SK-N-SH treated with all-trans-retinoic acid at 6 μM for 48 hours (cell line): ENCODE data around the gene TGIF1.

Source experiments
- ATAC-seq: fragments of 200-7000 bp; cut with Tn5 transposase; 3 replicates; pipeline ENCODE4 v1.9.1; 2020; ENCODE audit warnings: mild to moderate bottlenecking, moderate library complexity
- ARNTL ChIP-seq: fragments of 450-650 bp; formaldehyde crosslinking; IDR thresholded peaks from 2 replicates; pipeline ENCODE4 v1.5.0; 2020; ENCODE audit warnings: low read depth, mild to moderate bottlenecking, moderate library complexity, borderline replicate concordance
- BACH2 ChIP-seq: fragments of 250-450 bp; sonication (Bioruptor Pico); IDR thresholded peaks from 2 replicates; pipeline ENCODE4 v1.9.0; 2021; ENCODE audit warnings: mild to moderate bottlenecking, borderline replicate concordance
- CREB5 ChIP-seq: fragments of 250-450 bp; sonication (Bioruptor Pico); IDR thresholded peaks from 2 replicates; pipeline ENCODE4 v1.5.1; 2020; ENCODE audit warnings: low read depth, mild to moderate bottlenecking, moderate library complexity
- CSDC2 ChIP-seq: fragments of 250-450 bp; sonication (Bioruptor Pico); IDR thresholded peaks from 2 replicates; pipeline ENCODE4 v1.5.0; 2020; ENCODE audit warnings: mild to moderate bottlenecking, moderate library complexity
- CSRNP3 ChIP-seq: fragments of 250-450 bp; sonication (Bioruptor Pico); IDR thresholded peaks from 2 replicates; pipeline ENCODE4 v1.5.1; 2021; ENCODE audit warnings: mild to moderate bottlenecking, moderate library complexity
- ESRRG ChIP-seq: fragments of 250-450 bp; sonication (Bioruptor Pico); IDR thresholded peaks from 2 replicates; pipeline ENCODE4 v1.6.1; 2021; ENCODE audit warnings: mild to moderate bottlenecking
- GLIS3 ChIP-seq: fragments of 250-450 bp; sonication (Bioruptor Pico); IDR thresholded peaks from 2 replicates; pipeline ENCODE4 v1.5.0; 2020; ENCODE audit warnings: mild to moderate bottlenecking, moderate library complexity
- ISL1 ChIP-seq: fragments of 250-450 bp; sonication (Bioruptor Pico); IDR thresholded peaks from 2 replicates; pipeline ENCODE4 v2.1.2; 2022; ENCODE audit warnings: mild to moderate bottlenecking, moderate library complexity
- PATZ1 ChIP-seq: fragments of 250-450 bp; sonication (Bioruptor Pico); IDR thresholded peaks from 2 replicates; pipeline ENCODE4 v1.8.0; 2020; ENCODE audit warnings: mild to moderate bottlenecking, moderate library complexity, borderline replicate concordance
- POU6F1 ChIP-seq: fragments of 250-450 bp; sonication (Bioruptor Pico); IDR thresholded peaks from 2 replicates; pipeline ENCODE4 v1.8.0; 2021; ENCODE audit warnings: low read depth, mild to moderate bottlenecking, moderate library complexity, borderline replicate concordance
- PPARA ChIP-seq: fragments of 250-450 bp; sonication (Bioruptor Pico); IDR thresholded peaks from 2 replicates; pipeline ENCODE4 v1.5.0; 2020; ENCODE audit warnings: mild to moderate bottlenecking, borderline replicate concordance
- RARB ChIP-seq: fragments of 250-450 bp; sonication (Bioruptor Pico); IDR thresholded peaks from 2 replicates; pipeline ENCODE4 v1.8.0; 2021; ENCODE audit warnings: mild to moderate bottlenecking, moderate library complexity
- SNAI2 ChIP-seq: fragments of 250-450 bp; sonication (Bioruptor Pico); IDR thresholded peaks from 2 replicates; pipeline ENCODE4 v1.5.0; 2020; ENCODE audit warnings: mild to moderate bottlenecking, moderate library complexity
- TCF4 ChIP-seq: fragments of 250-450 bp; sonication (Bioruptor Pico); IDR thresholded peaks from 2 replicates; pipeline ENCODE4 v1.8.0; 2021; ENCODE audit warnings: mild to moderate bottlenecking, moderate library complexity, borderline replicate concordance
- TOX ChIP-seq: fragments of 250-450 bp; sonication (Bioruptor Pico); IDR thresholded peaks from 2 replicates; pipeline ENCODE4 v1.8.0; 2021; ENCODE audit warnings: mild to moderate bottlenecking, moderate library complexity, borderline replicate concordance
- TSHZ2 ChIP-seq: fragments of 250-450 bp; sonication (Bioruptor Pico); IDR thresholded peaks from 2 replicates; pipeline ENCODE4 v1.5.0; 2020; ENCODE audit warnings: mild to moderate bottlenecking, moderate library complexity
- ZC3H10 ChIP-seq: fragments of 250-450 bp; sonication (Bioruptor Pico); IDR thresholded peaks from 2 replicates; pipeline ENCODE4 v1.5.1; 2021; ENCODE audit warnings: mild to moderate bottlenecking, moderate library complexity
- ZFP30 ChIP-seq: fragments of 450-650 bp; formaldehyde crosslinking; IDR thresholded peaks from 2 replicates; pipeline ENCODE4 v1.5.0; 2022; ENCODE audit warnings: mild to moderate bottlenecking, moderate library complexity
- ZNF565 ChIP-seq: fragments of 450-650 bp; formaldehyde crosslinking; conservative IDR thresholded peaks from 2 replicates; pipeline ENCODE4 v1.5.0; 2020; ENCODE audit warnings: low read depth, mild to moderate bottlenecking, moderate library complexity
- ZNF70 ChIP-seq: fragments of 450-650 bp; formaldehyde crosslinking; IDR thresholded peaks from 2 replicates; pipeline ENCODE4 v1.5.0; 2020; ENCODE audit warnings: mild to moderate bottlenecking, moderate library complexity
- ZNF8 ChIP-seq: fragments of 450-650 bp; formaldehyde crosslinking; IDR thresholded peaks from 2 replicates; pipeline ENCODE4 v1.5.0; 2020; ENCODE audit warnings: mild to moderate bottlenecking, moderate library complexity

The TGIF1 gene

GRCh38 chr18:3411854-3412268 lies 38.1 kb upstream of the TGIF1 start:
- no peak for ATAC-seq

GRCh38 chr18:3412528-3412927 lies 37.4 kb upstream of the TGIF1 start:
- peak; percentile 52; the same call in 2 of the 3 replicates for ATAC-seq

More at GRCh38 chr18:3411854-3412268, 38.1 kb upstream of the TGIF1 start:
- TF ChIP-seq CSDC2 (no peak), RARB (no peak), ZNF8 (CRISPR knock-in tag) (no peak), TSHZ2 (CRISPR knock-in tag) (no peak), TCF4 (CRISPR knock-in tag) (no peak), PPARA (CRISPR knock-in tag) (no peak), POU6F1 (CRISPR knock-in tag) (no peak), PATZ1 (CRISPR knock-in tag) (no peak), SNAI2 (no peak), ZNF565 (no peak)

GRCh38 chr18:3415110-3415509 lies 34.9 kb upstream of the TGIF1 start:
- no peak for TF ChIP-seq ESRRG (CRISPR knock-in tag)
- no peak for TF ChIP-seq CREB5 (CRISPR knock-in tag)
- TF ChIP-seq TCF4 (CRISPR knock-in tag): no peak
- no peak for TF ChIP-seq ARNTL (CRISPR knock-in tag)
- no peak for TF ChIP-seq GLIS3 (CRISPR knock-in tag)
- no peak for TF ChIP-seq PPARA (CRISPR knock-in tag)
- no peak for TF ChIP-seq TOX (CRISPR knock-in tag)
- no peak for TF ChIP-seq ZC3H10
- no peak for TF ChIP-seq ZFP30 (CRISPR knock-in tag)
- no peak for TF ChIP-seq ISL1
- TF ChIP-seq PATZ1 (CRISPR knock-in tag): no peak
- no peak for TF ChIP-seq ZNF8 (CRISPR knock-in tag)
- no peak for TF ChIP-seq ZNF70
- no peak for TF ChIP-seq BACH2 (CRISPR knock-in tag)
- TF ChIP-seq CSDC2: no peak
- TF ChIP-seq, all 23 proteins: peak for 0
- no peak for ATAC-seq

GRCh38 chr18:3418083-3418482 lies 31.9 kb upstream of the TGIF1 start:
- no peak for ATAC-seq
- TF ChIP-seq CSDC2 (no peak), PATZ1 (CRISPR knock-in tag) (no peak), ISL1 (no peak), TSHZ2 (CRISPR knock-in tag) (no peak), SNAI2 (no peak), CSRNP3 (CRISPR knock-in tag) (no peak)
